ENCODE data around the gene PPP2R2B.

DNA sequence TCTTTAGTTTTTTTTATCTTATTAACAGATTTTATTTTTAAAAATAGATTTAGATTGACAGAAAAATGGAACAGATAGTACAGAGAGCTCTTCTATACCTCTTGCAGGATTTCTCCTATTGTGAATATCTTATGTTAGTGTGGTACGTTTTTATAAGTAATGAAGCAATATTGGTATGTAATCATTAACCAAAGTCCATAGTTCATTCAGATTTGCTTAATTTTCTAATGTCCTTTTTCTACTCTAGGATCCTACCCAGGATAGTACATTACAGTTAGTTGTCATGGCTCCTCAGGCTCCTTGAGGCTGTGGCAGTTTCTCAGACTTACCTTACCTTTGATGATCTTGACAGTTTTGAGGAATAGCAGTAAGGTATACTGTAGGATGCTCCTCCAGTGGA is 30.4 kb downstream of the PPP2R2B start:
- TF ChIP-seq POLR2A (IDR thresholded peaks at IDR 0.05), result no peak
- TF ChIP-seq, protein P1, sequence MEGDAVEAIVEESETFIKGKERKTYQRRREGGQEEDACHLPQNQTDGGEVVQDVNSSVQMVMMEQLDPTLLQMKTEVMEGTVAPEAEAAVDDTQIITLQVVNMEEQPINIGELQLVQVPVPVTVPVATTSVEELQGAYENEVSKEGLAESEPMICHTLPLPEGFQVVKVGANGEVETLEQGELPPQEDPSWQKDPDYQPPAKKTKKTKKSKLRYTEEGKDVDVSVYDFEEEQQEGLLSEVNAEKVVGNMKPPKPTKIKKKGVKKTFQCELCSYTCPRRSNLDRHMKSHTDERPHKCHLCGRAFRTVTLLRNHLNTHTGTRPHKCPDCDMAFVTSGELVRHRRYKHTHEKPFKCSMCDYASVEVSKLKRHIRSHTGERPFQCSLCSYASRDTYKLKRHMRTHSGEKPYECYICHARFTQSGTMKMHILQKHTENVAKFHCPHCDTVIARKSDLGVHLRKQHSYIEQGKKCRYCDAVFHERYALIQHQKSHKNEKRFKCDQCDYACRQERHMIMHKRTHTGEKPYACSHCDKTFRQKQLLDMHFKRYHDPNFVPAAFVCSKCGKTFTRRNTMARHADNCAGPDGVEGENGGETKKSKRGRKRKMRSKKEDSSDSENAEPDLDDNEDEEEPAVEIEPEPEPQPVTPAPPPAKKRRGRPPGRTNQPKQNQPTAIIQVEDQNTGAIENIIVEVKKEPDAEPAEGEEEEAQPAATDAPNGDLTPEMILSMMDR (IDR thresholded peaks at IDR 0.05), result no peak
